Liver (tissue), 9 donors: Measurements from ENCODE around the gene FBXO2. TPM values are rescaled to one million over a fixed set of nuclear protein-coding genes. Genes with fewer than 3 reads are reported as not detected.

Experiments used
- DNase-seq: peaks from one replicate; pipeline ENCODE4 v3.0.0-alpha.2; 2017; ENCODE audit warnings: low spot score
- H3K27ac ChIP-seq, 2 donors: one replicate each; pipeline ENCODE4 v1.7.0; 2013; ENCODE audit warnings: inconsistent platforms in 2 of 2, low read length in 2 of 2, control low read depth in 1 of 2, low read depth in 1 of 2, mild to moderate bottlenecking in 1 of 2
- H3K27me3 ChIP-seq, 4 donors: one replicate each; pipeline versions ENCODE4 v1.6.1 to v1.7.0; 2013; ENCODE audit warnings: low read length in 3 of 4, inconsistent platforms in 1 of 4, mild to moderate bottlenecking in 1 of 4, moderate library complexity in 1 of 4; ENCODE audit not compliant: control insufficient read depth in 4 of 4, insufficient read depth in 4 of 4
- H3K36me3 ChIP-seq, 4 donors: one replicate each; pipeline versions ENCODE4 v1.6.1 to v1.7.0; 2013; ENCODE audit warnings: low read length in 3 of 4, mild to moderate bottlenecking in 3 of 4, low read depth in 1 of 4, moderate library complexity in 1 of 4; ENCODE audit not compliant: control insufficient read depth in 4 of 4, insufficient read depth in 3 of 4
- H3K4me1 ChIP-seq, 4 donors: one replicate each; pipeline versions ENCODE4 v1.6.1 to v1.7.0; 2013; ENCODE audit warnings: low read length in 3 of 4, mild to moderate bottlenecking in 3 of 4, moderate library complexity in 1 of 4; ENCODE audit not compliant: control insufficient read depth in 4 of 4, insufficient read depth in 4 of 4
- H3K4me3 ChIP-seq, 3 donors: one replicate each; pipeline versions ENCODE4 v1.6.1 to v1.7.0; 2013; ENCODE audit warnings: low read length in 3 of 3, control low read depth in 1 of 3, low read depth in 1 of 3, mild to moderate bottlenecking in 1 of 3
- H3K9ac ChIP-seq, 2 donors: one replicate each; pipeline ENCODE4 v1.7.0; 2013; ENCODE audit warnings: low read length in 2 of 2, mild to moderate bottlenecking in 2 of 2, moderate library complexity in 2 of 2, control low read depth in 1 of 2, low read depth in 1 of 2
- H3K9me3 ChIP-seq, 4 donors: one replicate each; pipeline versions ENCODE4 v1.6.1 to v1.7.0; 2013; ENCODE audit warnings: low read length in 3 of 4; ENCODE audit not compliant: control insufficient read depth in 4 of 4
- FOXA1 ChIP-seq: IDR thresholded peaks from 2 replicates; pipeline ENCODE4 v1.6.1; 2016; ENCODE audit warnings: antibody characterized with exemption
- FOXA2 ChIP-seq: IDR thresholded peaks from 2 replicates; pipeline ENCODE4 v1.6.1; 2016; ENCODE audit warnings: antibody characterized with exemption
- GABPA ChIP-seq, 2 donors: IDR thresholded peaks in 1 of 2; conservative IDR thresholded peaks in 1 of 2; 2 replicates each; pipeline ENCODE4 v1.6.1; 2016; ENCODE audit warnings: antibody characterized with exemption in 2 of 2, mild to moderate bottlenecking in 1 of 2, moderate library complexity in 1 of 2
- HNF4A ChIP-seq, 2 donors: conservative IDR thresholded peaks; 2 replicates each; pipeline ENCODE4 v1.6.1; 2016; ENCODE audit warnings: antibody characterized with exemption in 2 of 2, mild to moderate bottlenecking in 2 of 2
- NR2F2 ChIP-seq: IDR thresholded peaks from 2 replicates; pipeline ENCODE4 v1.6.1; 2016; ENCODE audit warnings: antibody characterized with exemption
- RAD21 ChIP-seq, 2 donors: IDR thresholded peaks; 2 replicates each; pipeline ENCODE4 v1.6.1; 2016; ENCODE audit warnings: antibody characterized with exemption in 2 of 2, mild to moderate bottlenecking in 2 of 2
- REST ChIP-seq: IDR thresholded peaks from 2 replicates; pipeline ENCODE4 v1.6.1; 2016; ENCODE audit warnings: antibody characterized with exemption, mild to moderate bottlenecking
- RXRA ChIP-seq, 2 donors: IDR thresholded peaks; 2 replicates each; pipeline ENCODE4 v1.6.1; 2017 to 2018; ENCODE audit warnings: antibody characterized with exemption in 2 of 2, mild to moderate bottlenecking in 1 of 2
- TAF1 ChIP-seq: conservative IDR thresholded peaks from 2 replicates; pipeline ENCODE4 v1.6.1; 2016; ENCODE audit warnings: antibody characterized with exemption, mild to moderate bottlenecking
- YY1 ChIP-seq: IDR thresholded peaks from 2 replicates; pipeline ENCODE4 v1.6.1; 2016; ENCODE audit warnings: antibody characterized with exemption, mild to moderate bottlenecking
- WGBS: extraction: QIAGEN DNeasy Blood & Tissue Kit; methylation state at CpG from one replicate; pipeline ENCODE4 v1.1.7; 2013; 5-methylcytosine and 5-hydroxymethylcytosine counted together
- polyA plus RNA-seq, 2 donors: library from polyadenylated mRNA; stranded (reverse) in 1 of 2; unstranded in 1 of 2; fragments of 200-250 nt in 1 of 2; fragments of >200 nt in 1 of 2; fragmentation: Nextera tagmentation in 1 of 2; extraction: Ambion mirVana in 1 of 2; gene quantifications; one replicate each; pipeline versions ENCODE4 v1.2.1 to v1.2.3, GENCODE V29; 2013 to 2015
- total RNA-seq, 2 donors: library from RNA; depleted of rRNA; stranded (reverse); fragments of >200 nt; gene quantifications; one replicate each; pipeline ENCODE4 v1.2.3, GENCODE V29; 2014
- TF ChIP-seq, protein P1 (sequence below): IDR thresholded peaks from 2 replicates; pipeline ENCODE4 v1.6.1; 2016; ENCODE audit warnings: antibody characterized with exemption
- TF ChIP-seq, protein P2 (sequence below): IDR thresholded peaks from 2 replicates; pipeline ENCODE4 v1.6.1; 2016; ENCODE audit warnings: antibody characterized with exemption
- TF ChIP-seq, protein P3 (sequence below): fragments of 150-350 bp; IDR thresholded peaks from 2 replicates; pipeline ENCODE4 v1.5.1; 2017; ENCODE audit warnings: improper control_type of control experiment, low read depth, low read length; ENCODE audit not compliant: missing input control
- TF ChIP-seq, protein P4 (sequence below): IDR thresholded peaks from 2 replicates; pipeline ENCODE4 v1.6.1; 2016; ENCODE audit warnings: antibody characterized with exemption
- donor health status: healthy.
- donor health status: healthy.
- donor health status: healthy.
- donor health status: healthy.
- donor health status: healthy.

Gene FBXO2
- total and polyA plus RNA-seq, 4 donors: 1.7 to 20.9 (median 4.0) TPM

- Histone ChIP-seq H3K9ac (no peak overlapping the region), H3K27me3 (no peaks in the 10 kb centered on the region), H3K4me1 (no peaks in the 10 kb centered on the region), H3K4me3 (no peak overlapping the region), H3K36me3 (no peaks in the 10 kb centered on the region), H3K27ac (no peak overlapping the region), H3K9me3 (no peaks in the 10 kb centered on the region)
- WGBS: 54% methylated on average over 34 of the region's 34 CpGs
- no peak for DNase-seq
- TF ChIP-seq, protein P1, sequence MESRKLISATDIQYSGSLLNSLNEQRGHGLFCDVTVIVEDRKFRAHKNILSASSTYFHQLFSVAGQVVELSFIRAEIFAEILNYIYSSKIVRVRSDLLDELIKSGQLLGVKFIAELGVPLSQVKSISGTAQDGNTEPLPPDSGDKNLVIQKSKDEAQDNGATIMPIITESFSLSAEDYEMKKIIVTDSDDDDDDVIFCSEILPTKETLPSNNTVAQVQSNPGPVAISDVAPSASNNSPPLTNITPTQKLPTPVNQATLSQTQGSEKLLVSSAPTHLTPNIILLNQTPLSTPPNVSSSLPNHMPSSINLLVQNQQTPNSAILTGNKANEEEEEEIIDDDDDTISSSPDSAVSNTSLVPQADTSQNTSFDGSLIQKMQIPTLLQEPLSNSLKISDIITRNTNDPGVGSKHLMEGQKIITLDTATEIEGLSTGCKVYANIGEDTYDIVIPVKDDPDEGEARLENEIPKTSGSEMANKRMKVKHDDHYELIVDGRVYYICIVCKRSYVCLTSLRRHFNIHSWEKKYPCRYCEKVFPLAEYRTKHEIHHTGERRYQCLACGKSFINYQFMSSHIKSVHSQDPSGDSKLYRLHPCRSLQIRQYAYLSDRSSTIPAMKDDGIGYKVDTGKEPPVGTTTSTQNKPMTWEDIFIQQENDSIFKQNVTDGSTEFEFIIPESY: no peak
- TF ChIP-seq, protein P2, sequence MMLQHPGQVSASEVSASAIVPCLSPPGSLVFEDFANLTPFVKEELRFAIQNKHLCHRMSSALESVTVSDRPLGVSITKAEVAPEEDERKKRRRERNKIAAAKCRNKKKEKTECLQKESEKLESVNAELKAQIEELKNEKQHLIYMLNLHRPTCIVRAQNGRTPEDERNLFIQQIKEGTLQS: no peak
Observed at GRCh38 chr1:11700601-11701467, 46.6 kb upstream of the FBXO2 start.

- Histone ChIP-seq H3K4me1 (no peaks in the 10 kb centered on the region), H3K9me3 (no peaks in the 10 kb centered on the region), H3K27me3 (peaks cover 0 to 5% (median 2%) of the 10 kb centered on the region in 4 donors), H3K27ac (no peak overlapping the region), H3K4me3 (no peak overlapping the region), H3K36me3 (no peaks in the 10 kb centered on the region), H3K9ac (no peak overlapping the region)
- 83% methylated on average over 5 of the region's 5 CpGs for WGBS
- no peak for DNase-seq
- TF ChIP-seq REST (no peak), YY1 (no peak), NR2F2 (no peak), HNF4A (conservative IDR thresholded peaks at IDR 0.05) (no peak), TAF1 (no peak), RXRA (IDR thresholded peaks at IDR 0.05) (no peak), FOXA1 (no peak), GABPA (IDR thresholded peaks at IDR 0.05 in 1 of 2, conservative IDR thresholded peaks at IDR 0.05 in 1 of 2) (no peak), FOXA2 (no peak), RAD21 (IDR thresholded peaks at IDR 0.05) (no peak)
- TF ChIP-seq, protein P3, sequence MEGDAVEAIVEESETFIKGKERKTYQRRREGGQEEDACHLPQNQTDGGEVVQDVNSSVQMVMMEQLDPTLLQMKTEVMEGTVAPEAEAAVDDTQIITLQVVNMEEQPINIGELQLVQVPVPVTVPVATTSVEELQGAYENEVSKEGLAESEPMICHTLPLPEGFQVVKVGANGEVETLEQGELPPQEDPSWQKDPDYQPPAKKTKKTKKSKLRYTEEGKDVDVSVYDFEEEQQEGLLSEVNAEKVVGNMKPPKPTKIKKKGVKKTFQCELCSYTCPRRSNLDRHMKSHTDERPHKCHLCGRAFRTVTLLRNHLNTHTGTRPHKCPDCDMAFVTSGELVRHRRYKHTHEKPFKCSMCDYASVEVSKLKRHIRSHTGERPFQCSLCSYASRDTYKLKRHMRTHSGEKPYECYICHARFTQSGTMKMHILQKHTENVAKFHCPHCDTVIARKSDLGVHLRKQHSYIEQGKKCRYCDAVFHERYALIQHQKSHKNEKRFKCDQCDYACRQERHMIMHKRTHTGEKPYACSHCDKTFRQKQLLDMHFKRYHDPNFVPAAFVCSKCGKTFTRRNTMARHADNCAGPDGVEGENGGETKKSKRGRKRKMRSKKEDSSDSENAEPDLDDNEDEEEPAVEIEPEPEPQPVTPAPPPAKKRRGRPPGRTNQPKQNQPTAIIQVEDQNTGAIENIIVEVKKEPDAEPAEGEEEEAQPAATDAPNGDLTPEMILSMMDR: no peak
- TF ChIP-seq, protein P4, sequence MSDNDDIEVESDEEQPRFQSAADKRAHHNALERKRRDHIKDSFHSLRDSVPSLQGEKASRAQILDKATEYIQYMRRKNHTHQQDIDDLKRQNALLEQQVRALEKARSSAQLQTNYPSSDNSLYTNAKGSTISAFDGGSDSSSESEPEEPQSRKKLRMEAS: no peak
Observed at GRCh38 chr1:11697893-11698210, 43.6 kb upstream of the FBXO2 start.
